PC-3 (cell line): ENCODE results near the gene CDC45. TPM values are rescaled to one million over a fixed set of nuclear protein-coding genes. Genes with fewer than 3 reads are reported as not detected.

Source experiments
- ATAC-seq: fragments of 200-7000 bp; cut with Tn5 transposase; 2 replicates; pipeline ENCODE4 v1.9.1; 2020; ENCODE audit warnings: mild to moderate bottlenecking, moderate library complexity
- BruUV-seq: library from RNA; stranded (reverse); fragments of 400-500 nt; replicated peaks from 2 replicates; lab custom pipeline; 2021; lab: Mats Ljungman, UMichigan
- CTCF ChIA-PET: fragments of 300-600 bp; sonication (Branson Sonifier 250); formaldehyde crosslinking; loops from one replicate; lab custom pipeline; 2022; ENCODE audit warnings: antibody characterized with exemption; lab: Charles Lee
- POLR2A ChIA-PET: fragments of 300-600 bp; sonication (Branson Sonifier 250); formaldehyde crosslinking; loops from one replicate; lab custom pipeline; 2022; ENCODE audit warnings: antibody characterized with exemption; ENCODE audit not compliant: unreplicated experiment; lab: Charles Lee
- DNase-seq: peaks from one replicate; pipeline ENCODE4 v3.0.0-alpha.2; 2015
- H2AFZ ChIP-seq: fragments of 300-600 bp; sonication (generic); 2 replicates; pipeline ENCODE4 v1.6.0; 2016; ENCODE audit warnings: antibody characterized with exemption, low read length
- H3F3A ChIP-seq: fragments of 300-600 bp; sonication (generic); one replicate; pipeline ENCODE4 v1.6.0; 2017; ENCODE audit warnings: antibody characterized with exemption, low read length, control low read depth, mild to moderate bottlenecking; ENCODE audit not compliant: unreplicated experiment
- H3K27ac ChIP-seq: fragments of 300-600 bp; sonication (generic); 2 replicates; pipeline ENCODE4 v1.5.1; 2016; ENCODE audit warnings: mild to moderate bottlenecking, low read length
- H3K27me3 ChIP-seq: fragments of 300-600 bp; sonication (generic); 2 replicates; pipeline ENCODE4 v1.6.1; 2016; ENCODE audit warnings: low read length, mixed read lengths
- H3K36me3 ChIP-seq: fragments of 300-600 bp; sonication (generic); 2 replicates; pipeline ENCODE4 v1.6.1; 2016; ENCODE audit warnings: low read depth, mixed run types, low read length, mixed read lengths
- H3K4me1 ChIP-seq: fragments of 300-600 bp; sonication (generic); 2 replicates; pipeline ENCODE4 v1.5.1; 2016; ENCODE audit warnings: low read length; ENCODE audit not compliant: insufficient read depth
- H3K4me2 ChIP-seq: fragments of 300-600 bp; sonication (generic); 2 replicates; pipeline ENCODE4 v1.6.0; 2016; ENCODE audit warnings: low read length
- H3K4me3 ChIP-seq: fragments of 300-600 bp; sonication (generic); 2 replicates; pipeline ENCODE4 v1.5.1; 2016; ENCODE audit warnings: mild to moderate bottlenecking, low read length, mixed read lengths
- H3K79me2 ChIP-seq: fragments of 300-600 bp; sonication (generic); 2 replicates; pipeline ENCODE4 v1.6.1; 2017; ENCODE audit warnings: low read length, mixed read lengths
- H3K9ac ChIP-seq: fragments of 300-600 bp; sonication (generic); 2 replicates; pipeline ENCODE4 v1.6.0; 2016; ENCODE audit warnings: mild to moderate bottlenecking, low read length
- H3K9me2 ChIP-seq: fragments of 300-600 bp; sonication (generic); replicated peaks from 2 replicates; pipeline ENCODE4 v1.6.1; 2016; ENCODE audit warnings: mixed run types, low read length, mixed read lengths
- H3K9me3 ChIP-seq: fragments of 300-600 bp; sonication (generic); 2 replicates; pipeline ENCODE4 v1.6.1; 2016; ENCODE audit warnings: low read length, mixed read lengths
- H4K20me1 ChIP-seq: fragments of 300-600 bp; sonication (generic); 2 replicates; pipeline ENCODE4 v1.6.1; 2016; ENCODE audit warnings: low read length, mixed read lengths
- EZH2 ChIP-seq: fragments of 300-600 bp; sonication (generic); IDR thresholded peaks from one replicate; pipeline ENCODE4 v1.6.1; 2017; ENCODE audit warnings: antibody characterized with exemption, mild to moderate bottlenecking, low read length; ENCODE audit not compliant: unreplicated experiment
- EZH2phosphoT487 ChIP-seq: fragments of 300-600 bp; sonication (generic); IDR thresholded peaks from 2 replicates; pipeline ENCODE4 v1.6.1; 2018; ENCODE audit warnings: mild to moderate bottlenecking, antibody characterized with exemption, low read length, borderline replicate concordance
- intact Hi-C: fragments of 100-400 bp; cut with micrococcal nuclease; formaldehyde crosslinking; loops from 2 replicates; pipeline ENCODE4 v1.9.0; 2023
- total RNA-seq: library from RNA; depleted of rRNA; stranded (reverse); fragments of >200 nt; gene quantifications from 2 replicates; pipeline ENCODE4 v1.2.3, GENCODE V29; 2014
- TF ChIP-seq, protein P1 (sequence below): fragments of 300-600 bp; sonication (generic); conservative IDR thresholded peaks from 2 replicates; pipeline ENCODE4 v1.5.1; 2017; ENCODE audit warnings: antibody characterized with exemption, low read depth, mild to moderate bottlenecking, low read length

The CDC45 gene
- total RNA-seq, 1 experiment from 2014 or later = 70.9 TPM

DNA sequence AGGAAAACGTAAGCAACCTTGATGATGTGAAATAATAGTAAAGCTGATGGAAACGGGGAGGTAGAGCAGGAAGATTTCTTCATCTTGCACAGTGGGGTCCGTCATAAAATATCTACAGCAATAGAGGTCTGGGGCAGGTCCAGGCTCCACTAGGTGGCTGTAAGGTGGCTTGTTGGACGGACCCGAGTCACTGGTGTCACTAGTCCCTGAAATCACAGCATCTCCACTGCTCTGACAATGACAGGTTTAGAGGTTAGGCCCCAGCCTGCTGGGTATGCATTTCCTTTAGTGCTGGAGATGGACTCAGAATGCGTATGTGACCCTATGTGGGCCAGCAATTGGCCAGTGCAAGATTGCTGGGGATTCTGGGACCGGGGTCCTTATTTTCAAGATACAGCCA lies 69.7 kb downstream of the CDC45 start:
- intact Hi-C loops = no loop called here
- BruUV-seq = no TSS peak
- H3K4me2 ChIP-seq = no peak overlapping the region
- H3K36me3 ChIP-seq = no peaks in the 10 kb centered on the region
- no peaks in the 10 kb centered on the region for H3K79me2 ChIP-seq
- no peak overlapping the region for H3K9ac ChIP-seq
- DNase-seq (no peak), ATAC-seq (no peak)
- ChIA-PET CTCF (no interaction called here), POLR2A (interaction anchor here (0.7 kb wide), 1 partner anchor 17 kb away, joined by 3 read pairs; no protein-coding TSS in a partner anchor)
- no peaks in the 10 kb centered on the region for H3K9me3 ChIP-seq
- 0 out of 2 replicates have a peak, but pooled peaks cover 1% of the 10 kb centered on the region for H3K4me1 ChIP-seq
- no peaks in the 10 kb centered on the region for H3F3A ChIP-seq
- H3K9me2 ChIP-seq = no peaks in the 10 kb centered on the region
- no peak overlapping the region for H3K27ac ChIP-seq
- TF ChIP-seq, protein P1, sequence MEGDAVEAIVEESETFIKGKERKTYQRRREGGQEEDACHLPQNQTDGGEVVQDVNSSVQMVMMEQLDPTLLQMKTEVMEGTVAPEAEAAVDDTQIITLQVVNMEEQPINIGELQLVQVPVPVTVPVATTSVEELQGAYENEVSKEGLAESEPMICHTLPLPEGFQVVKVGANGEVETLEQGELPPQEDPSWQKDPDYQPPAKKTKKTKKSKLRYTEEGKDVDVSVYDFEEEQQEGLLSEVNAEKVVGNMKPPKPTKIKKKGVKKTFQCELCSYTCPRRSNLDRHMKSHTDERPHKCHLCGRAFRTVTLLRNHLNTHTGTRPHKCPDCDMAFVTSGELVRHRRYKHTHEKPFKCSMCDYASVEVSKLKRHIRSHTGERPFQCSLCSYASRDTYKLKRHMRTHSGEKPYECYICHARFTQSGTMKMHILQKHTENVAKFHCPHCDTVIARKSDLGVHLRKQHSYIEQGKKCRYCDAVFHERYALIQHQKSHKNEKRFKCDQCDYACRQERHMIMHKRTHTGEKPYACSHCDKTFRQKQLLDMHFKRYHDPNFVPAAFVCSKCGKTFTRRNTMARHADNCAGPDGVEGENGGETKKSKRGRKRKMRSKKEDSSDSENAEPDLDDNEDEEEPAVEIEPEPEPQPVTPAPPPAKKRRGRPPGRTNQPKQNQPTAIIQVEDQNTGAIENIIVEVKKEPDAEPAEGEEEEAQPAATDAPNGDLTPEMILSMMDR = no peak
- TF ChIP-seq EZH2 (no peak), EZH2phosphoT487 (no peak)
- H4K20me1 ChIP-seq = no peaks in the 10 kb centered on the region
- H3K27me3 ChIP-seq = no peaks in the 10 kb centered on the region
- no peak overlapping the region for H2AFZ ChIP-seq
- no peak overlapping the region for H3K4me3 ChIP-seq

DNA sequence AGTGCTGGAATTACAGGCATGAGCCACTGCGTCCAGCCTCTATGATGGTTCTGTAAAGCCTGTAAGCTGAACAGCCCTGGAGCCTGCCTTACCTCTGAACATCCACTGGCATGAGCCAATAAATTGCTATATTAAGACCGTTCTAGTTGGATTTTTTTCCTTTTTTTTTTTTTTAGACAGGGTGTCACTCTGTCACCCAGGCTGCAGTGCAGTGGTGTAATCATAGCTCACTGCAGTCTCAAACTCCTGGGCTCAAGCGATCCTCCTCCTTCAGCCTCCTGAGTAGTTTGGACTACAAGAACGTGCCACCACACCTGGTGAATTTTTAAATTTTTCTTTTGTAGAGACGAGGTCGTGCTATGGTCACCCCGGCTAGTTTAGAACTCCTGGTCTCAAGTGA lies 70.7 kb downstream of the CDC45 start:
- Histone ChIP-seq H3K27ac (no peak overlapping the region), H3K4me3 (no peak overlapping the region), H3K36me3 (no peaks in the 10 kb centered on the region), H3K9me3 (no peaks in the 10 kb centered on the region), H3K9ac (no peak overlapping the region), H4K20me1 (no peaks in the 10 kb centered on the region), H2AFZ (no peak overlapping the region), H3K4me2 (no peak overlapping the region), H3K79me2 (no peaks in the 10 kb centered on the region), H3K27me3 (no peaks in the 10 kb centered on the region), H3F3A (no peaks in the 10 kb centered on the region), H3K9me2 (no peaks in the 10 kb centered on the region), H3K4me1 (peaks cover 8% of the 10 kb centered on the region; the same call in 1 of the 2 replicates)
- TF ChIP-seq EZH2 (no peak), EZH2phosphoT487 (no peak)
- TF ChIP-seq, protein P1 = no peak
- no peak for ATAC-seq
- DNase-seq = no peak
- BruUV-seq = no TSS peak
- ChIA-PET POLR2A (no interaction called here), CTCF (no interaction called here)
- intact Hi-C loops = no loop called here

DNA sequence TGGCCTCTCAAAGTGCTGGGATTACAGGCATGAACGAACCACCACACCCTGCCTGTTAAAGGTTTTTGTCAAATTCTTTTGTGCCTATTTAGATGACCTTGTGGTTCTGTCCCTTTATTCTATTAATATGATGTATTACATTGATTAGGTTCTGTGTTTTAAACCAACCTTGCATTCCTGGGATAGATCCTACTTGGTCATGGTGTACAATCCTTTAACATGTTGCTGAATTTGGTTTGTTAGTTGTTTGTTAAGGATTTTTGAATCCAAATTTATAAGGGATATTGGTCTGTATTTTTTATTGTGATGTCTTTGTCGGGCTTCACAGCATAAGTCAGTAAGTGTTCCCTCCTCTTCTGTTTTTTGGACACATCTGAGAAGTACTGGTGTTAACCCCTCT lies 73.5 kb downstream of the CDC45 start:
- DNase-seq (no peak), ATAC-seq (no peak)
- no peaks in the 10 kb centered on the region for H3K79me2 ChIP-seq
- intact Hi-C loops = no loop called here
- no peaks in the 10 kb centered on the region for H3F3A ChIP-seq
- CTCF ChIA-PET = no interaction called here
- no peaks in the 10 kb centered on the region for H3K9me3 ChIP-seq
- H3K9ac ChIP-seq = no peak overlapping the region
- TF ChIP-seq EZH2 = no peak
- TF ChIP-seq, protein P1 = no peak
- no peak for TF ChIP-seq EZH2phosphoT487
- no peak overlapping the region for H3K27ac ChIP-seq
- H3K27me3 ChIP-seq = no peaks in the 10 kb centered on the region
- no peaks in the 10 kb centered on the region for H3K36me3 ChIP-seq
- no peak overlapping the region for H3K4me3 ChIP-seq
- peaks cover 8% of the 10 kb centered on the region; the same call in 1 of the 2 replicates for H3K4me1 ChIP-seq
- BruUV-seq = no TSS peak
- H3K4me2 ChIP-seq = no peak overlapping the region
- no peaks in the 10 kb centered on the region for H3K9me2 ChIP-seq
- POLR2A ChIA-PET = no interaction called here
- H2AFZ ChIP-seq = no peak overlapping the region
- no peaks in the 10 kb centered on the region for H4K20me1 ChIP-seq
